HG02870 (cell line): ENCODE data around the gene DENR.

Source experiments
- ATAC-seq: cut with Tn5 transposase; IDR thresholded peaks from one replicate; pipeline ENCODE4 v1.9.1; 2021; ENCODE audit warnings: mild to moderate bottlenecking, moderate library complexity; ENCODE audit not compliant: unreplicated experiment

Gene DENR

DNA sequence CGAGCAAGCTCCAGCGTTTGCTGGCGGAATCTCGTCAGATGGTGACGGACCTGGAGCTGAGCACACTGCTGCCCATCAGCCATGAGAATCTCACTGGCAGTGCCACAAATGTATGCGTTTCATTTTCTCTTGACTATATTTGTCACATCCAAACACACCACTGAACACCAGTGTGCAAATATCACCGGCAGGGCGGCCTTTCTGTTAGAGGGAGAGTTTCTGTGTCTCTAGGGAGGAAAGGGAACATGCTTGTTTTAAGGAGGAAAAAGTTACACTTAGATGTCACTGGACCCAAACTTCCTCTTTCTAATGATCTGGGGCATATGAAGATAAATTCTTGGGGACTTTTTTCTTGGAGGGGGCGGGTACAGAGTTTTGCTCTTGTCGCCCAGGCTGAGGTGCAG, 60.7 kb downstream of the DENR start:
- ATAC-seq, result no peak

DNA sequence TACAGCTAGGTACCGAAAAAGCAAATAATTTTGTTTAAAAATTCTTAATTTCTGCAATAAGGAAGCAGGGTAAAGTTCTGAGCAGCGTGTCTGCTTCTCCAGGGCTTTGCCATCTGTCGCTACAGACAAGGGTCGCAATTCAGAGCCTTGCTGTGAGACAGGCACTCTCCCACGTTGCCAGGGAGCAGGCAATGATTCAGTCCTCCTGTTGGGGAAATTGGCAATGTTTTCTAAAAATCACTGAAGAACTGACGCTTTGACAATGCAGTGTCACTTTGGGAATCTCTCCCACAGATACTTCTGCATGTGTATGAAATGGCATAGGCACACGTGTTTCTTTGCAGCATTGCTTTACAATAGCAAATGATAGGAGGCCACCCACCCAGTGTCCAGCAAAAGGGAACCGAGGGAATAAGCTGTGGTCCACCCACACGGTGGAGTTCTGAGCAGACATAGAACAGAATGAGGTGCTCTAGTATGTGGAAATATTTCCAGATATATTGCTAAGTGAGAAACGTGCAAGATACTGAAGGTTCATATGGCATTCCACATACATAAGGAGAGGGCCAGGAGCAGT, 66.7 kb downstream of the DENR start:
- ATAC-seq, result no peak

DNA sequence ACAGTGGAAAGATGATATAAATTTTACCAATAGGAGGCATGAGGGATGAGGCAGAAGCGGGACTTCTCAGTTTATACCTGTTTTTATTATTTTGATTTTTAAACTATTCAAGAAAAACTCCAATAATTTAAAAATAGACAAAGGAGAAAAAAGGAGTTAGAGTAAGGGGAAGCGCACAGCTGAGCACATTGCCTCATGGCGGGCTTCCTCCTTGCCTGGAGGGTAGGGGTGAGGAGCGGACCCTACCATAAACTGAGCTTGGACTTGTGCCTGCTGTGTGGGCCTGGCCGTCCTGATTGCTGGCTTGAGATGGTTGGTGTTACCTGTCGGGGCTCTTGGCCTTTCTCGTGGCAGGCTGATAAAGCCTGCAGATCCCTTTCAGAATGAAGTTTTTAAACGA, 67.5 kb downstream of the DENR start:
- no peak for ATAC-seq
